Measurements from ENCODE around the gene ATF6. TPM values are rescaled to one million over a fixed set of nuclear protein-coding genes. Genes with fewer than 3 reads are reported as not detected.

ATF6 gene
- total and polyA plus RNA-seq, 9 of the 15 experiments (the other 6 are each of a cell fraction or from before 2014, with no cell fraction given): 11.7 to 32.4 (median 20.4) TPM

- BruUV-seq (replicated peaks): no TSS peak
- Histone ChIP-seq H3K9ac (ENCODE audit: insufficient read depth in 1 of 2, low read depth in 2 of 2, low read length in 2 of 2) (no peak overlapping the region), H3K4me3 (no peak overlapping the region), H4K20me1 (replicated peaks; ENCODE audit: control insufficient read depth, insufficient read depth, low read length) (0 out of 2 replicates have a peak, but pooled peaks cover 2% of the 10 kb centered on the region), H3K9me3 (replicated peaks; ENCODE audit: control insufficient read depth, insufficient read depth, low read depth, low read length) (no peaks in the 10 kb centered on the region), H2AFZ (ENCODE audit: low read depth, low read length) (no peak overlapping the region), H3K79me2 (ENCODE audit: control insufficient read depth, insufficient read depth, low read length) (no peaks in the 10 kb centered on the region), H3K4me2 (ENCODE audit: insufficient read depth, low read length) (no peak overlapping the region), H3K36me3 (ENCODE audit: control insufficient read depth, insufficient read depth, low read length) (no peaks in the 10 kb centered on the region), H3K27me3 (ENCODE audit: control insufficient read depth in 2 of 2, insufficient read depth in 2 of 2, low read length in 2 of 2) (peaks cover 0 to 13% of the 10 kb centered on the region in 2 experiments; a peak in 2 of 5 replicates), H3K9me1 (ENCODE audit: control insufficient read depth, insufficient read depth, low read length) (no peaks in the 10 kb centered on the region), H3K27ac (ENCODE audit: extremely low read depth, low read depth, low read length) (no peak overlapping the region), H3K4me1 (replicated peaks in 1 of 2; ENCODE audit: control insufficient read depth in 2 of 2, insufficient read depth in 2 of 2, low read length in 2 of 2) (peaks cover 6% of the 10 kb centered on the region in 2 experiments; a peak in 3 of 5 replicates)
- 4% methylated on average over 3 of the region's 3 CpGs for WGBS (ENCODE audit: insufficient coverage, low coverage, missing lambda C conversion rate)
- in situ Hi-C loops (cut with MboI) (no loop called here), intact Hi-C loops (cut with micrococcal nuclease) (no loop called here)
- peak; percentile 16; the same call in 1 of the 2 replicates for TF ChIP-seq RFX1 (IDR thresholded peaks at IDR 0.05)
- TF ChIP-seq MAX (CRISPR knock-in tag; IDR thresholded peaks at IDR 0.05): no peak
- no peak for ATAC-seq
- no peak for DNase-seq (ENCODE audit: extremely low read depth in 1 of 4, low spot score in 3 of 4)
- FAIRE-seq: no peak
- ChIA-PET POLR2A (interaction anchor here (0.9 kb wide), 1 partner anchor 66 kb away, joined by 3 read pairs; no protein-coding TSS in a partner anchor), CTCF (ENCODE audit: low intra/inter-chr PET ratio) (no interaction called here)
Observed at GRCh38 chr1:161970633-161971032, 204.5 kb downstream of the ATF6 start.

GRCh38 chr1:161972828-161973227 is 206.7 kb downstream of the ATF6 start:
- Histone ChIP-seq H4K20me1 (replicated peaks; ENCODE audit: control insufficient read depth, insufficient read depth, low read length) (0 out of 2 replicates have a peak, but pooled peaks cover 2% of the 10 kb centered on the region), H3K4me3 (no peak overlapping the region), H3K9me1 (ENCODE audit: control insufficient read depth, insufficient read depth, low read length) (no peaks in the 10 kb centered on the region), H3K4me2 (ENCODE audit: insufficient read depth, low read length) (no peak overlapping the region), H3K4me1 (replicated peaks in 1 of 2; ENCODE audit: control insufficient read depth in 2 of 2, insufficient read depth in 2 of 2, low read length in 2 of 2) (peaks cover 6% of the 10 kb centered on the region in 2 experiments; a peak in 3 of 5 replicates), H3K79me2 (ENCODE audit: control insufficient read depth, insufficient read depth, low read length) (no peaks in the 10 kb centered on the region), H3K27me3 (ENCODE audit: control insufficient read depth in 2 of 2, insufficient read depth in 2 of 2, low read length in 2 of 2) (peaks cover 14 to 35% of the 10 kb centered on the region in 2 experiments), H3K36me3 (ENCODE audit: control insufficient read depth, insufficient read depth, low read length) (no peaks in the 10 kb centered on the region), H2AFZ (ENCODE audit: low read depth, low read length) (no peak overlapping the region), H3K27ac (ENCODE audit: extremely low read depth, low read depth, low read length) (no peak overlapping the region), H3K9me3 (replicated peaks; ENCODE audit: control insufficient read depth, insufficient read depth, low read depth, low read length) (no peaks in the 10 kb centered on the region), H3K9ac (ENCODE audit: insufficient read depth in 1 of 2, low read depth in 2 of 2, low read length in 2 of 2) (no peak overlapping the region; a peak in 1 of 4 replicates)
- ATAC-seq (no peak), FAIRE-seq (no peak), DNase-seq (ENCODE audit: extremely low read depth in 1 of 4, low spot score in 3 of 4) (no peak)
- intact Hi-C loops (cut with micrococcal nuclease) (no loop called here), in situ Hi-C loops (cut with MboI) (no loop called here)
- POLR2A ChIA-PET: interaction anchor here (1.8 kb wide), 1 partner anchor 9 kb away, joined by 4 read pairs; no protein-coding TSS in a partner anchor
- CTCF ChIA-PET (ENCODE audit: low intra/inter-chr PET ratio): no interaction called here
- WGBS (ENCODE audit: insufficient coverage, low coverage, missing lambda C conversion rate): 30% methylated on average over 5 of the region's 9 CpGs
- BruUV-seq (replicated peaks): no TSS peak
- no peak for TF ChIP-seq POLR2AphosphoS5 (IDR thresholded peaks at IDR 0.05; ENCODE audit: control insufficient read depth, insufficient read depth, low read depth, low read length)
- TF ChIP-seq SMAD3 (CRISPR knock-in tag; conservative IDR thresholded peaks at IDR 0.05): no peak
- no peak for TF ChIP-seq GTF3C2 (IDR thresholded peaks at IDR 0.05; ENCODE audit: borderline replicate concordance, extremely low read depth, insufficient read length)
- TF ChIP-seq ZBTB5 (IDR thresholded peaks at IDR 0.05): no peak
- no peak for TF ChIP-seq XRCC3 (IDR thresholded peaks at IDR 0.05)
- TF ChIP-seq ZNF76 (CRISPR knock-in tag; IDR thresholded peaks at IDR 0.05; ENCODE audit: borderline replicate concordance): no peak
- TF ChIP-seq RBM17 (IDR thresholded peaks at IDR 0.05; ENCODE audit: borderline replicate concordance, low read depth, low read length): no peak
- TF ChIP-seq FOXJ2 (tag; IDR thresholded peaks at IDR 0.05): no peak
